Lung (tissue), 12 donors: ENCODE results near the gene PUS3. TPM values are rescaled to one million over a fixed set of nuclear protein-coding genes. Genes with fewer than 3 reads are reported as not detected.
"Not testable (repeated sequence)": the region's sequence is repeated elsewhere in the genome, so short reads cannot be mapped to it uniquely, and the experiment has no call there.

Experiments
- ATAC-seq: fragments of 200-7000 bp; cut with Tn5 transposase; one replicate; pipeline ENCODE4 v1.9.1; 2020; ENCODE audit warnings: moderate number of reproducible peaks; ENCODE audit not compliant: insufficient read depth, low FRiP score
- DNase-seq, 3 donors: peaks; one replicate each; pipeline ENCODE4 v3.0.0-alpha.2; 2013 to 2017
- H3K27ac ChIP-seq, 2 donors: one replicate each; pipeline ENCODE4 v1.5.1; 2013; ENCODE audit warnings: mild to moderate bottlenecking in 2 of 2, moderate library complexity in 2 of 2, control low read depth in 1 of 2, inconsistent platforms in 1 of 2, low read depth in 1 of 2, low read length in 1 of 2
- H3K27me3 ChIP-seq, 3 donors: one replicate each; pipeline ENCODE4 v1.5.1; 2013; ENCODE audit warnings: low read length in 2 of 3; ENCODE audit not compliant: control insufficient read depth in 3 of 3, insufficient read depth in 3 of 3
- H3K36me3 ChIP-seq, 4 donors: one replicate each; pipeline ENCODE4 v1.5.1; 2013; ENCODE audit warnings: low read length in 4 of 4, mild to moderate bottlenecking in 1 of 4, moderate library complexity in 1 of 4; ENCODE audit not compliant: control insufficient read depth in 4 of 4, insufficient read depth in 4 of 4
- H3K4me1 ChIP-seq, 5 donors: one replicate each; pipeline ENCODE4 v1.5.1; 2013; ENCODE audit warnings: low read length in 5 of 5, mild to moderate bottlenecking in 2 of 5, moderate library complexity in 1 of 5; ENCODE audit not compliant: control insufficient read depth in 5 of 5, insufficient read depth in 5 of 5
- H3K4me3 ChIP-seq: one replicate; pipeline ENCODE4 v1.5.1; 2013; ENCODE audit warnings: mild to moderate bottlenecking, control low read depth, moderate library complexity
- H3K9ac ChIP-seq, 2 donors: one replicate each; pipeline ENCODE4 v1.5.1; 2013; ENCODE audit warnings: low read length in 2 of 2, control low read depth in 1 of 2; ENCODE audit not compliant: insufficient read depth in 1 of 2
- H3K9me3 ChIP-seq, 4 donors: one replicate each; pipeline ENCODE4 v1.5.1; 2013; ENCODE audit warnings: low read length in 3 of 4, mild to moderate bottlenecking in 1 of 4, moderate library complexity in 1 of 4; ENCODE audit not compliant: control insufficient read depth in 4 of 4, insufficient read depth in 3 of 4
- CTCF ChIP-seq: IDR thresholded peaks from 2 replicates; pipeline ENCODE4 v1.5.1; 2012; ENCODE audit warnings: mild to moderate bottlenecking; ENCODE audit errors: control extremely low read depth, extremely low read depth
- WGBS, 2 donors: extraction: QIAGEN DNeasy Blood & Tissue Kit; methylation state at CpG; one replicate each; pipeline ENCODE4 v1.1.7; 2013; 5-methylcytosine and 5-hydroxymethylcytosine counted together
- polyA plus RNA-seq, 2 donors: library from polyadenylated mRNA; stranded (reverse); fragments of 200-250 nt; gene quantifications; one replicate each; pipeline ENCODE4 v1.2.1, GENCODE V29; 2013
- total RNA-seq, 2 donors: library from RNA; depleted of rRNA in 1 of 2; stranded (reverse); fragments of >200 nt in 1 of 2; gene quantifications; one replicate each; pipeline ENCODE4 v1.2.1, GENCODE V29; 2014 to 2021
- donor health status: control.
- donor health status: control.
- donor health status: Bipolar disorder and iron deficiency.
- donor health status: healthy.
- donor health status: DM: yes; HTN: yes; CAD: no.

The PUS3 gene
- total and polyA plus RNA-seq, 4 donors = 6.9 to 15.7 (median 10.8) TPM

DNA sequence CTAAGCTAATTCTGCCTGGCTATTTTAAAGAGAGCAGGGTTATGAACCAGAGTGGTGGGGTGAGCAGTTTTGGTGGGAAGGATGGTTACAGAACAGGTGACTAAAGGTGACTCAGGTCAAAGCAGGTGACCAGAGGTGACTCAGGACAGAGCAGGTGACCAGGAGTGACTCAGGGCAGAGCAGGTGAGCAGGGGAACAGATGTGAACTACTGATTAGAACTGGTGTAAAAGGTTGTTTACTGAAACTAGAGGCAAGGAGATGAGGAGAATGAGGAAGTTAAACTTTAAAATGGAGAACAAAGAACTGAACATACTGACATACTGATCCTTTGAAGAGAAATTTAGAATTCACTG is 30.9 kb downstream of the PUS3 start:
- TF ChIP-seq CTCF = no peak
- Histone ChIP-seq H3K4me1 (no peaks in the 10 kb centered on the region), H3K9me3 (no peaks in the 10 kb centered on the region), H3K9ac (no peak overlapping the region), H3K4me3 (no peak overlapping the region), H3K27ac (no peak overlapping the region), H3K36me3 (no peaks in the 10 kb centered on the region), H3K27me3 (no peaks in the 10 kb centered on the region)
- no peak for ATAC-seq
- DNase-seq = no peak

- H3K27me3 ChIP-seq = no peaks in the 10 kb centered on the region
- H3K4me3 ChIP-seq = no peak overlapping the region
- no peak overlapping the region for H3K9ac ChIP-seq
- WGBS, 2 donors = 81 to 95% methylated on average over 10 of the region's 10 CpGs
- ATAC-seq (no peak), DNase-seq (peak; percentile 18 to 29 (median 26))
- H3K27ac ChIP-seq = no peak overlapping the region
- no peaks in the 10 kb centered on the region for H3K9me3 ChIP-seq
- no peaks in the 10 kb centered on the region for H3K4me1 ChIP-seq
- no peaks in the 10 kb centered on the region for H3K36me3 ChIP-seq
- no peak for TF ChIP-seq CTCF
Observed at GRCh38 chr11:125871391-125872137, 31.4 kb downstream of the PUS3 start.

- no peaks in the 10 kb centered on the region for H3K36me3 ChIP-seq
- no peaks in the 10 kb centered on the region for H3K4me1 ChIP-seq
- ATAC-seq (no peak), DNase-seq (no peak)
- no peak overlapping the region for H3K27ac ChIP-seq
- H3K9me3 ChIP-seq = no peaks in the 10 kb centered on the region
- H3K9ac ChIP-seq = no peak overlapping the region
- no peaks in the 10 kb centered on the region for H3K27me3 ChIP-seq
- no peak for TF ChIP-seq CTCF
- WGBS, 2 donors = 71 to 81% methylated on average over 2 of the region's 2 CpGs
- H3K4me3 ChIP-seq = no peak overlapping the region
Observed at GRCh38 chr11:125869521-125869920, 33.5 kb downstream of the PUS3 start.

GRCh38 chr11:125865354-125865753 is 37.7 kb downstream of the PUS3 start:
- not testable (repeated sequence) for H3K27ac ChIP-seq, H3K27me3 ChIP-seq, DNase-seq, H3K36me3 ChIP-seq, H3K9me3 ChIP-seq, H3K4me3 ChIP-seq, ATAC-seq, H3K4me1 ChIP-seq, H3K9ac ChIP-seq
- 89 to 91% methylated on average over 4 of the region's 4 CpGs for WGBS, 2 donors

DNA sequence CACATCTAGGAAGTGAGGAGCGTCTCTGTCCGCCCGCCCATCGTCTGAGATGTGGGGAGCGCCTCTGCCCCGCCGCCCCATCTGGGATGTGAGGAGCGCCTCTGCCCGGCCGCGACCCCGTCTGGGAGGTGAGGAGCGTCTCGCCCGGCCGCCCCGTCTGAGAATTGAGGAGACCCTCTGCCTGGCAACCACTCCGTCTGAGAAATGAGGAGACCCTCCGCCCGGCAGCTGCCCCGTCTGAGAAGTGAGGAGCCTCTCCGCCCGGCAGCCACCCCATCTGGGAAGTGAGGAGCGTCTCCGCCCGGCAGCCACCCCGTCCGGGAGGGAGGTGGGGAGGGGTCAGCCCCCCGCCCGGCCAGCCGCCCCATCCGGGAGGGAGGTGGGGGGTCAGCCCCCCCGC is 40.2 kb downstream of the PUS3 start:
- H3K27me3 ChIP-seq, H3K9ac ChIP-seq, H3K27ac ChIP-seq, H3K4me1 ChIP-seq, DNase-seq, ATAC-seq, H3K9me3 ChIP-seq, H3K4me3 ChIP-seq, H3K36me3 ChIP-seq: not testable (repeated sequence)
- 95 to 98% methylated on average over 16 to 26 of the region's 33 CpGs for WGBS, 2 donors

DNA sequence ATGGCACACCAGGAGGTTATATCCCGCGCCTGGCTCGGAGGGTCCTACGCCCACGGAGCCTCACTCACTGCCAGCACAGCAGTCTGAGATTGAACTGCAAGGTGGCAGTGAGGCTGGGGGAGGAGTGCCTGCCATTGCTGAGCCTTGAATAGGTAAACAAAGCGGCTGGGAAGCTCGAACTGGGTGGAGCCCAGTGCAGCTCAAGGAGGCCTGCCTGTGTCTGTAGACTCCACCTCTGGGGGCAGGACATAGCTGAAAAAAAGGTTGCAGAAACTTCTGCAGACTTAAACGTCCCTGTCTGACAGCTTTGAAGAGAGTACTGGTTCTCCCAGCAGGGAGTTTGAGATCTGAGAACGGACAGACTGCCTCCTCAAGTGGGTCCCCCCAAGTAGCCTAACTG is 45.3 kb downstream of the PUS3 start:
- 82 to 86% methylated on average over 9 of the region's 9 CpGs for WGBS, 2 donors
- not testable (repeated sequence) for H3K4me3 ChIP-seq, H3K9ac ChIP-seq, H3K36me3 ChIP-seq, H3K27me3 ChIP-seq, H3K9me3 ChIP-seq, H3K27ac ChIP-seq, ATAC-seq, H3K4me1 ChIP-seq, DNase-seq
